GM19372 (cell line): ENCODE data around the gene AXIN2.

Source experiments
- ATAC-seq: cut with Tn5 transposase; IDR thresholded peaks from one replicate; pipeline ENCODE4 v1.9.1; 2021; ENCODE audit warnings: mild to moderate bottlenecking, low read depth, moderate library complexity; ENCODE audit not compliant: unreplicated experiment

AXIN2 gene

GRCh38 chr17:65556014-65556909 is 5.2 kb downstream of the AXIN2 start:
- no peak for ATAC-seq

GRCh38 chr17:65554553-65555223 is 6.8 kb downstream of the AXIN2 start:
- ATAC-seq, result no peak

DNA sequence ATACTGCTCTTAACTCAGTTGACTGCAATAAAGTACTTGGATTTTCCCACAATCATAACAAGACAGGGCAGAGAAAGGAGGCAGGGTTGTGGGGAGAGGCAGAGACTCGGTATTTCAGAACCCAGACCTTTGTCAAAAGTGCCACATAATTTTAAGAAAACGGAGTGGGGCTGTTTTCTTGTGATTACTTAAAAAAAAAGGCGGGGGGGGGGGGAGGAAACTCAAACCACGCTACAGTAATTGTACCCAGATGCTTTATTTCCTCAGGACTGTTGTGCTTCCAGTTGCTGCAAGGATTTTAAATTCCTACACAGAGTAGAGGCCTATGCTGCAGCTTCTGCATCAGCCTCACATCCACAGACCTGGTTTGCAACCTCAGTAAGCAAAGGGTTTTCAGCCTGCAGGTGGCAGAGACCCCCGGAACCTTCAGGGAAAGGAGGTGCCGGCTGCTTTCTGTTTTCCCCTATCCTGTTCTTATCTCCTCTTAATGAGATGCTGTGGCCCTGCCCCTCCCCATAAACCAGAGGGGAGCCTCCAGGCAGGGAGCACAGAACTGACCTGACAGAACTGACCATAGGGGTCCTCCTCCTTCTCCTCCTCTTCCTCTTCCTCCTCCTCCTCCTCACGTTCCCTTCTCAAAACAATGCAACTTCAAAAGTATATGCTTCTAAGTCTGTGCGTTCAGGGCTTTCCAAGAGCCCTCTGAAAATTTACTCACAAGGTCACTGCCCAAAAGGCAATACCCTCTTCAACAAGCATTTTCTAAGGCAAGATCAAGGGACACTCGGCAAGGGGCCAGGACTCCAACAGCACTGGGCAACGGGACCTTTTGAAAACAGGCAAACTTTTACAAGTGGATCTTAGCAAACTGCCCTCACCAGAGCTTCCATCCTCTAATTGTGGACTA is 7.5 kb downstream of the AXIN2 start:
- no peak for ATAC-seq

DNA sequence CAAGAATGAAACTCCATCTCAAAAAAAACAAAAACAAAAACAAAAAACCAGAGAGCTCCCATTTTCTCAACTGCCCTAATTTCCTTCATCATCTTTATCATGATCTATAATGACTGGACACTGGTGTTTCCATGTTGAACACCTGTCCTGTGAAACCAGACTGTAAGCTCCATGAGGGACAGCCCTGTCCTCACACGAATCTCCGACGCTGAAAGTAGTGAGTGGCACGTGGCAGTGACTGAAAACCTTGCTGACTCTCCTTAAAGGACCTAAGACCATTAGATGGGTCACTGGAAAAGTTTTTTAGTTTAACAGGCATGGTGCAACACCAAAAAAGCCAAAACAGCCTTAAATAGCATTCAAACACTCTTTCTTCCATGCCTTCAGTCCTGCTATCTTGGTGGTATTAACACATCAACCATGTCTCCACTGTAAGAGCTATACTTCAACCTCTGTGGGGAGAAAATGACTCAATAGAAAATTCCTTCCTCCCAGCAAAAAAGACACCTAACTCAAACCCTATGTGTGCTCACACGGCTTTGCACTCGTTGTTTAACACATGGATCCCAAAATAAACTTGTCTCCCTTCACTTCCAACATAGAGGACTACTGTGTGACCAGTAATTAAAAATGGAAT is 8.3 kb downstream of the AXIN2 start:
- ATAC-seq, result no peak

DNA sequence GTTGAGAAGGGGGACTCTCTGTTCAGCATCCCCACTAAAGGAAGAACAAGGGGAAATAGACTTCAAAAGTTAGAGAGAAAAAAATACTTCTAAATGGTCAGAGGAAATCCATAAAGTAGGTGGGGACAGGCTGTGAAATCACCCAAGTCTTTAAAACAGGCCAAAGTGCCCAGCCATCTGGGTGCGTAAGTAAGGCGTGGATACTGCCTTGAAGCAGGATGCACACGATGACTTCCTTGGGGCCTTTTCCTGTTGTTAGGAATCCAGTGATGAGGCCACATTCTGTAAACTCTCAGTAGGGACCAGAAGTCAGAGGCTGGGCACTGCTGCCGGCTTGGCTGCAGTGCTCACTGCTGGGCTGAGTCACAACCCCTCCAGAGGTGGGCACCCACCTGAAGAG is 9.2 kb downstream of the AXIN2 start:
- ATAC-seq, result no peak

- ATAC-seq, result no peak
Measured at GRCh38 chr17:65551267-65552040, 10.0 kb downstream of the AXIN2 start.

GRCh38 chr17:65550758-65551157 is 10.7 kb downstream of the AXIN2 start:
- ATAC-seq, result no peak

- ATAC-seq, result no peak
Measured at GRCh38 chr17:65550075-65550662, 11.3 kb downstream of the AXIN2 start.

- no peak for ATAC-seq
Measured at GRCh38 chr17:65548269-65548969, 13.0 kb downstream of the AXIN2 start.

- ATAC-seq, result no peak
Measured at GRCh38 chr17:65547253-65547670, 14.2 kb downstream of the AXIN2 start.

DNA sequence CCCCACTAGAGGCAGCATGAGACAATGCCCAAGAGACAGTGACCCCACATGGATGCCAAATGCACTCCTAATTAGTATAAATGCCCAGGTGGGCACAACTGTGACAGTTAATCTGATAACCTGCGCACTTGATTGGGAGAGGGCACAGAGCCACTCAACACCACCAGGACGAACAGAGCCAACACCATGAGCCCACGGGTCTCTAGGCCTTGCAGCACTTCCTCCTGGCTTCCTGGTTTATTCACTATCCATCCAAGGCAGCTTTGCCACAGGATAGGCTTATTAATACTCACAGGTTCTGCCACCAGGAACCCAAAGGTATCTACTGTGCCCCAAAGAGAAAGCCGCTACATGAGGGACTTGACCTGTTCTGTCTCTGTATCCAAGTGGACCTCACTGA is 14.9 kb downstream of the AXIN2 start:
- ATAC-seq, result no peak

GRCh38 chr17:65545705-65546523 is 15.5 kb downstream of the AXIN2 start:
- no peak for ATAC-seq

GRCh38 chr17:65544672-65545071 is 16.8 kb downstream of the AXIN2 start:
- ATAC-seq, result no peak

- ATAC-seq, result no peak
Measured at GRCh38 chr17:65542610-65543009, 18.8 kb downstream of the AXIN2 start.

DNA sequence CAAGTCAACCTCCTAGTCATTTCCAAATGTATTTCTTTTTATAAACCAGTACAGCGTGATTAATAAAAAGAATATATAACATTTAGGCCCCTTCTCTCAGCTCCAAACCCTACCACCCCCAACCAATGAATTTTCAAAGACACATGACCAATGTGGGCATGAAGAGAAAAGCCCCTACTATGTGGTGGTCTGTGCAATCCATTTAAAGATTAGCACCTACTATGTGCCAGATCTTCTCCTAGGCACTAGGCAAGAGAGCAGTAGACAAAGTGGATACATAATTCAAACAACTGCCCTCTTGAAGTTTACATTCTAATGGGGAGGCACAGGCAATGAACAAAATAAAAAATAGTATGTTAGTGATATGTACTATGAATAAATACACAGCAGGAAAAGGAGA is 19.4 kb downstream of the AXIN2 start:
- ATAC-seq, result no peak

- ATAC-seq, result no peak
Measured at GRCh38 chr17:65541453-65541852, 20.0 kb downstream of the AXIN2 start.

DNA sequence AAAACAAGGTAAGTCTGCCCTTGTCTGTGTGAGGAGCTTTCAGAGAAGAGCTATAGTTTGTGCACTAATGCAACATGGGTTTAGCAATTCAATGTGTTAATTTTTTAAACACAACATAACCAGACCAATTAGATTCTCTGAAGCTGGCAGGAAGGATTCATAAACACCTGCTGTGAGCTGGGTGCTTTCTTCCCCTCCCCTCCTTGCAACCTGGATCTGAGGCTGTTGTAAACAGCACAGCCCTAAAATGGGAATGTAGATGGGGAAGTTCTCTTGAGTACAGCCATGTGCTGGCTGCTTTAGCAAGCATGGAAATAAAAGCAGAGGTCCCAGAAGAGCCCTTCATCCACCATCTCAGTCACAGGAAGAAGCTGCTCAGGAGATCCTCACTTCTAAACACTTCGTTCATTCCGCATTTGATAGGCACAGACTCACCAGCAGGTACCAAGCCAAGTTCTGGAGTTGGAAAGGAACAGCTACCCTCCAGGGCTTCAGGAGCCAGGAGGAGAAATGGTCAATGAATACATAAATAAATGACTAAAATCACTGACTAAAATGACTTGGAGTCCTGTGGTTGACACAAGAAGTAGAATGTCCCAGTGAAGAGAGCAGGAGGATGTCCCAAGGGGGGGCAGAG is 21.7 kb downstream of the AXIN2 start:
- no peak for ATAC-seq
